ENCODE results near the gene GAL3ST3.
"Not testable (repeated sequence)": the region's sequence is repeated elsewhere in the genome, so short reads cannot be mapped to it uniquely, and the experiment has no call there.

Gene GAL3ST3

GRCh38 chr11:66044757-66045156 lies 4.2 kb downstream of the GAL3ST3 start:
- no peak for DNase-seq (ENCODE audit: low read depth, low spot score)

- no peak for DNase-seq (ENCODE audit: low read depth, low spot score)
Measured at GRCh38 chr11:66042996-66043906, 5.7 kb downstream of the GAL3ST3 start.

- DNase-seq (ENCODE audit: low read depth, low spot score): no peak
Measured at GRCh38 chr11:66042227-66042995, 6.5 kb downstream of the GAL3ST3 start.

GRCh38 chr11:66039765-66040164 lies 9.2 kb downstream of the GAL3ST3 start:
- no peak for DNase-seq (ENCODE audit: low read depth, low spot score)

- no peak for DNase-seq (ENCODE audit: low read depth, low spot score)
Measured at GRCh38 chr11:66037327-66037726, 11.6 kb downstream of the GAL3ST3 start.

GRCh38 chr11:66036334-66036710 lies 12.6 kb downstream of the GAL3ST3 start:
- no peak for DNase-seq (ENCODE audit: low read depth, low spot score)

- no peak for DNase-seq (ENCODE audit: low read depth, low spot score)
Measured at GRCh38 chr11:66035653-66036333, 13.2 kb downstream of the GAL3ST3 start.

- no peak for DNase-seq (ENCODE audit: low read depth, low spot score)
Measured at GRCh38 chr11:66032957-66033735, 15.8 kb downstream of the GAL3ST3 start.

GRCh38 chr11:66026017-66026529 lies 22.9 kb downstream of the GAL3ST3 start, which contains the start of gene CATSPER1:
CATSPER1 (minus strand) TSS chr11:66026479; CDS start chr11:66026379, 100 bp downstream.
- no peak for DNase-seq (ENCODE audit: low read depth, low spot score)

GRCh38 chr11:66023186-66023440 lies 25.8 kb downstream of the GAL3ST3 start:
- DNase-seq (ENCODE audit: low read depth, low spot score): not testable (repeated sequence)

GRCh38 chr11:66022401-66023185 lies 26.4 kb downstream of the GAL3ST3 start:
- peak; percentile 63 for DNase-seq (ENCODE audit: low read depth, low spot score)

GRCh38 chr11:66020618-66021357 lies 28.2 kb downstream of the GAL3ST3 start:
- no peak for DNase-seq (ENCODE audit: low read depth, low spot score)

GRCh38 chr11:66020212-66020611 lies 28.7 kb downstream of the GAL3ST3 start:
- no peak for DNase-seq (ENCODE audit: low read depth, low spot score)

- no peak for DNase-seq (ENCODE audit: low read depth, low spot score)
Measured at GRCh38 chr11:66017321-66017720, 31.6 kb downstream of the GAL3ST3 start.

GRCh38 chr11:66016793-66017177 lies 32.2 kb downstream of the GAL3ST3 start:
- no peak for DNase-seq (ENCODE audit: low read depth, low spot score)

- no peak for DNase-seq (ENCODE audit: low read depth, low spot score)
Measured at GRCh38 chr11:66015936-66016792, 32.8 kb downstream of the GAL3ST3 start.

- DNase-seq (ENCODE audit: low read depth, low spot score): no peak
Measured at GRCh38 chr11:66015454-66015881, 33.5 kb downstream of the GAL3ST3 start.

GRCh38 chr11:66014804-66015453 lies 34.0 kb downstream of the GAL3ST3 start:
- DNase-seq (ENCODE audit: low read depth, low spot score): no peak
